HG03196 (cell line): ENCODE results near the gene GRB14.

Experiments used
- ATAC-seq: cut with Tn5 transposase; IDR thresholded peaks from one replicate; pipeline ENCODE4 v1.9.1; 2021; ENCODE audit not compliant: unreplicated experiment

Gene GRB14

GRCh38 chr2:164617466-164617865, 3.8 kb downstream of the GRB14 start:
- ATAC-seq = no peak

DNA sequence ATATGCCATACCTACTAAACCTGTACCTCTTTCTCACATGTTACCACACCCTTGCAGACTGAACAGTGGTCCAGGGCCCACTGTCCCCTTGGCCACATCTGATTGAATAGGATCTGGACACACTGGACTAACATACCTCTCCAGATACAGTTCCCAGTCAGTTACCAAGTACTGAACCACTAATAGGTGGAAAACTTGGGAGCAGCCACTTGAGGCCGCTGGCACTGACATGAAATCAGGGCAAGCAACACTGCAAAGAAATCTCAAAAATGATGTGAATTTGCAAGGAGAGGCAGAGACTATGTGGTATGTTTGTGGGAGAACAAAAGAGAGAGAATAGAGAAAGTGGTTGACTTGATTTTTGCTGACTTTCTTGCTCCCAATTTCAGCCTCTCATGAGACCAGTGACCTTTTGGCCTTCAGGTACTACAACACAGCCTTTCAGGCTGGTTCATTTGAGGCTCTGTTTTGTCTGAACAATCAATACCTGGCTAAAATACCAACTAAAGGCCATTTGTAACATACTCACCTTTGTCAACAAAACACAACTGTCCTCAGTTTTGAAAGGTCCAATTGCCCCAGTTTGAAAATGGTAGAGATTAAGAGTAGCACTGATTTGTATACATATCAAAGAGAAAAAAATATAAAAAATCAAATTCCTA, 7.8 kb downstream of the GRB14 start:
- ATAC-seq = no peak

DNA sequence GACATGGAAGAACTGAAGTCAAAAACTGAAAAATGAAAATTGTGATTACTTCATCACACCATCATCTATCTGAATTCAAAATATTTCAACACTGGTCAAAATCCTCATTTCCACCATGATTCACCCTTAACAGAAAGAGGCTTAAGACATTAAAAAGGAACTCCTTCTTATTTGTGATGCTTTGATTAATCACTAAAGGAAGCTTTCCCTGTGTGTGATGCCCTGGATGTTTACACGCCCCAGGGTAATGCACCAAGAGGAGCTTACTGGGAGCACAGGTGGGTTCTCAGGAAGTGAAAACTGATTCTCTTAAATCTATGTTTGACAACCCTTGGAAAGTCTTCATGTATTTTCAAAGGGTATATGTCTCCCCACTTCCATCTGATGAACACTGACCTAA, 11.5 kb downstream of the GRB14 start:
- no peak for ATAC-seq

- no peak for ATAC-seq
Measured at GRCh38 chr2:164606557-164606956, 14.7 kb downstream of the GRB14 start.

DNA sequence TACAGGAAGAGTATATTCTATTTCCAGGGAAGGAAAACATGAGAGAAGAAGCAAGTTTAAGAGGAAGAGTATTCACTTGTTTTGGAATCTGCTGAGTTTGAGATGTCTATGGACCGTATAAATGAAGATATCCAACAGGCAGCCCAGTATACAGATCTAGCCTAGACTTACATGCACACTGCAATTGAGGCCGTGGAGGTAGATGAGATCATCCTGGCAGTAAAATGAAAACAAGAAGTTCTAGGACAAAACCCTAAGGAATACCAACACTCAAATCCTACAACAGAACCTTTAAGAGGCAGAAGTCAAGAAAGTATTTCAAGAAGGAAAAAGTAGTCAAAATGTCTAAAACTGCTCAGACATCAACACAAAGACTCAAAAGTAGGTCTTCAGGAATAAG, 16.0 kb downstream of the GRB14 start:
- ATAC-seq = no peak

- ATAC-seq = no peak
Measured at GRCh38 chr2:164600763-164601162, 20.5 kb downstream of the GRB14 start.

DNA sequence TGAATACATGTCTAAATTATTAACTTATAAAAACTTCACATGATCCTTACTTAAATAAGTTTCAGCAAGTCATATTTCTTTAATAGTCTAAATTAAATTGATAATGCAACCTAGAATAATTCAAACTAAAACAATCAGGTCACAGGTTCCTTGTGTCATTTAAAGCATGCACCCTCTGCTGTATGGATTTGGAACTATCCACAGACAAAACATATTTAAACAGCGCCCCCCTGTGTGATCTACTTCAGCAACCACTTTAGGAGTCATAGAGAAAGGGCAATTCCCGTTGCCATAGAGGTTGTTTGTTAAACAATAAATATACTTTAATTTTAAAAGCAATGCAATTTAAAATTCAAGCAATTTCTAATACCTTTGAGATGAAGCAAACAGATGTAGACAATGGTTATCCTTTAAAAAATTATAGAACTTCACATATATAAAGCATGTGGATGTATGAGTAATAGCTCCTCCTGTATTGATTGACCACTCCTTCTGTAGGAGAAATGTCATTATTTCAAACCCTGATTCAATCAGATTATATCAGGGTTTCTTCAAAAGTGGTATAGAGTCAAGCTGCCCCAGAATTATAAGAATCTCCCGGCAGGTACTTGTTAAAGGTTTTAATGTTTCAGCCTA, 21.2 kb downstream of the GRB14 start:
- peak; percentile 97 for ATAC-seq

DNA sequence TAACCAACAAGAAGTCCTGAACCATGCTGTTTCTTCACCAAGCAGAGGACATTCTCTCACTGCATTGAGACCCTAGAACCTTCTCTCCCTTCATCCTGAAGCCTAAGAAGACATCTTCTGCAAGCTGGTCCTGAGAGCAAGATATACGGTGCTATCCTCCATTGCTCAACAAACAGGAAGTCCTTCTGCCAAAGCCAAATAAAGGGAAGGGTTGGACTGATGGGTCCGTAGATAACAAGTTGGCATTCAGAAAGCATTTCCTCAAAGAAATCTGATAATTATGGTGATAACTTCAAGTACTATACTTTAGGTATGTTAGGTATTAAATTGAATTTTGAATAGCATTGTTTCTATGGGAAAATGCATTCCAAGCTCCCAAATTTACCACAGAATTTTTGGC, 23.3 kb downstream of the GRB14 start:
- ATAC-seq = no peak

GRCh38 chr2:164595031-164595430, 26.3 kb downstream of the GRB14 start:
- ATAC-seq = no peak

DNA sequence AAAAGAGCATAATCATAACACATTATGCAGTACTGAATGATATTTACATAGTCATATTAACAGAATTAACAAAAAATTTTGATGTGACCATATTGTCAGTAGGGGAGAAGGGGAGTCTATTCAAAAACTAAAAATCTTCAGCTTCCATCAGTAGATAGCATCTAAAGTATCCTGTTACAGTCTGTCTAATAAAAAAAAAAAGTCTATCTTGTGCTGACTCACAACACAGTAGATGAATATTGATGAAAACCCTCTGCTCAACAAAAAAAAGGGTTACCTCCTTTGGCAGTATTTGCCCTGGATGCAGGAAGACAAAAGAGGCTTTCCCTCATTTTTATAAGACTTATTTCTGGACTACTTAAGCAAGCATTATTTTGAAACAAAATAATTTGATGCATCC, 27.3 kb downstream of the GRB14 start:
- ATAC-seq = no peak

GRCh38 chr2:164593541-164593940, 27.7 kb downstream of the GRB14 start:
- no peak for ATAC-seq

DNA sequence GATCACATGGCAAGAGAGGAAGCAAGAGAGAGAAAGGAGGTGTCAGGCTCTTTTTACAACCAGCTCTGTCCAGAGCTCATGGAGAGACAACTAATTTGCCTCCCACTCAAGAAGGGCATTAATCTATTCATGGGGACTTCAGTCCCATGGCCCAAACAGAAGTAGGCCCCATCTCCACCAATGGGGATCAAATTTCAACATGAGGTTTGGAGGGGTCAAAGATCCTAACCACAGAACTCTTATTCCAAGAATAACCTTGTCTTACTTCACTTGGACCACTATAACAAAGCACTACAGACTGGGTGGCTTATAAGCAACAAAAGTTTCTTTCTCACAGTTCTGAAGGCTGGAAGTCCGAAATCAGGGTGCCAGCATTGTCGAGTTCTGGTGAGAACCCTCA, 31.8 kb downstream of the GRB14 start:
- no peak for ATAC-seq

DNA sequence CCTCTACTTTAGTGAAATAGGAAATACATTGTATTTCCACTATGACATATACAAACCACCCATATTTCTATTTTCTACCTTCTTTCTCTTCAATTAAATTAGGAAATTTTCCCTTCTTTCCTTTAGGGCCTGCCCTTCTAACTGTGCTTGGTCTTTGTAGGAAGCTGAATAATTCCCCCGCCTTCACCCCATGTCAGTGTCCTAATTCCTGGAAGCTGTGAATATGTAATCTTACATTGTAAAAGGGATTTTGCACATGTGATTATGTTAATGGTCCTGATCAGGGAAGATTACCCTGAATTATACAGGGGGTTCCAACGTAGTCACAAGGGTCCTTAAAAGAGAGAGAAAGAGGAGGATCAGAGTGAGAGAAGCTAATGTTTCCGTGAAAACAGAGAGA, 40.2 kb downstream of the GRB14 start:
- no peak for ATAC-seq

- no peak for ATAC-seq
Measured at GRCh38 chr2:164574931-164575330, 46.4 kb downstream of the GRB14 start.

DNA sequence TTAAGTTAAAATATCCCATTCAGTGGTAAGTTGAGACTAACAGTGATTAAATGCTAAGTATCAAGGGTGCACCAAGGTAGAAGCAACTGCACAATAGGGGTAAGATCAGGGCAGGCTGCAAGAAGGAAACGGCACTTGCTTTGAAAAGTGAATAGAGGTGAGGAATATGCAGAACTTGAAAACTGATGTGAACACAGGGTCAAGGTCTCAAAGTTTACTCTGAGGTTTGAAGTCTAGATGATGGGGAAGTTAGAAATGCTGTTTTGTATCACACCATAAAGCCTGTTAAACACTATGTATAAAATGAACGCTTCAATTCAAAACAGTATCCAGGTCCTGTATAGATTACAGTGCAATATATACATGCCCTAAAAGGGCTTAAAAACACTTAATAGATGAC, 50.8 kb downstream of the GRB14 start:
- ATAC-seq = no peak

- ATAC-seq = no peak
Measured at GRCh38 chr2:164569378-164569777, 51.9 kb downstream of the GRB14 start.

DNA sequence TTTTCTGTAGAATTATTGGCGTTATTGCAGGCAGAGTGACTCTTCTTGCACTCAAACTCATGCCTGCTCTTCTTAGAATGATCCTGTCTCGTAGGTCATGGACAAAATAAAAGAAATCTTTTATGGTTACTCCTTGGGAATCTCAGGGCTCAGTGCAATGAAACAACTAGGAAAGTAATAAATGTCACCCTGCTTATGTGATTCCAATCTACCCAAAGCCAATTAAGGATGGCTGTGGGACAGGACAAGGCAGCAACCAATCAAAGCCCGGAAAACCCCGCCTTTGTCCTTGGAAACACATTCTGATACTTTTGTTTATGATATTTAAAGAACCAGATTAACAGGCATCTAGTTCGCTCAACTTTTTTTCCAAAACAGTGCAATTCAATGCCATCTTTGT, 53.0 kb downstream of the GRB14 start:
- ATAC-seq = no peak

DNA sequence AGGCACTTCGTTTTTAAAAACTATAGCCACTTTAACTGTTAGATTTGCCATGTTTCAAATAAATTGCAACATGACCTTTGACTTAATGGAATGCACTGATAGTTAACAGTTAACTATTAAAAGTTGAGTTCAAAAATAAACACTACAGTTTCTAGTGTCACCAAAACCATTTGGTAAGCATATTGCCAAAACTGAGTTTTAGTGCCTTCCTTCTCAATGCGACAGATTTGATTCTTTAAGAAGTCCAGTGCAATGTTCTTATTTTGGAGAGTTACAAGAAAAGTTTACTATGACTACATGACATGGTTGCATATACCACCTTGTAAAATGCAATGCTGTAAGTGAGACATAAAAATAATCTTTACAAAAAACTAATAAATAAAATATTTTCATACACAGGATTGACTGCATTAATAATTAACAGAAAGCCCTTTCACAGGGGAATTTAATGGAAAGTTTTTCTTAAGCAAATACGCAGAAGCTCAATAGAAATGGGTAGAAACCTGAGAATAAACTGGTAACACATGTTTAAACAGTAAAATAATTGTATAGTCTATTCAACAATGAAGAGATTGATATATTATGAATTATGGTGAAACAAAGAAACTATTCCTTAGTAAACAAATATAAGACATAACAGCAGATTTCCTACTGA, 53.8 kb downstream of the GRB14 start:
- ATAC-seq = no peak

DNA sequence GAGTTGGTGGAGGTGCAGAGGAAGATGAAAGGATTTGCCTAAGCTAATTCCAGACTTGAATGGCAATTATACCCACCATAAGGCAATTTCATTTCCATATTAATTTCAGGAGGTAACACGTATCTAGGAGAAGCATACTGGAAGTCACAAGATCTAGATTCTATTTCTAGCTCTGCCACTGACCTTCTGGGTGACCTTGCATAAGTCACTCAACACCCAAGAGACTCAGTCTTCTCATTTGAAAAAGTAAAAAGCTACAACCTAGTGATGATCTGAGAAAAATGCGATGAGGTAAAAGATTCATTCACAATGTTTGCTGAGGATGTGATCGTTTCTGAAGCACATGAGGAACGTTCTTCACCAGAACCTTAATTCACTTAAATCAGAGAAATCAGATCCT, 55.9 kb downstream of the GRB14 start:
- no peak for ATAC-seq

DNA sequence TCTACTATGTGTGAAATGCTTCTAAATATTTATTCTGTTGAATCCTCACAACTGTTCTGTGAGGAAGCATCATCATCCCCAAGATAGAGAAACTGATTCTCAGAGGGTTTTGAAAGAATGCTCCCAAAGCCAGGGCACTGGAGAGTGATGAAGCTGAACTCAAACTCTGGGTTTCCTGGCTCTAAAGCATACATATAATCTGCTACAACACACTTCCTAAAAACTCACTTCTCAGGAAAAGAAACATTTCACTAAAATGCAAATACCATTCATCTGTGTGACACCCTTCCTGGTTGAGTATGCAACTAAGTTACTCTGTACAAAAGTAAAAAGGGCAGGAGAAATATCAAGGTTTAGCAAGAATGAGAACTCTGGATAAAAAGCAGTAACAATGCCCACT, 58.6 kb downstream of the GRB14 start:
- ATAC-seq = no peak

- ATAC-seq = no peak
Measured at GRCh38 chr2:164561991-164562390, 59.3 kb downstream of the GRB14 start.

- ATAC-seq = no peak
Measured at GRCh38 chr2:164561416-164561815, 59.9 kb downstream of the GRB14 start.

GRCh38 chr2:164560902-164561301, 60.4 kb downstream of the GRB14 start:
- no peak for ATAC-seq
